GM12891 (cell line): Measurements from ENCODE around the gene EPDR1.

ENCODE experiments used
- PAX5 ChIP-seq: IDR thresholded peaks from 2 replicates; pipeline ENCODE4 v1.6.1; 2011; ENCODE audit warnings: low read length, moderate library complexity, mild to moderate bottlenecking; ENCODE audit not compliant: insufficient read depth, severe bottlenecking
- POLR2A ChIP-seq: IDR thresholded peaks from 2 replicates; pipeline ENCODE4 v1.6.1; 2011; ENCODE audit warnings: low read depth, low read length, control low read depth
- POLR2AphosphoS5 ChIP-seq: IDR thresholded peaks from 2 replicates; pipeline ENCODE4 v1.6.1; 2011; ENCODE audit warnings: low read depth, low read length, control low read depth
- SPI1 ChIP-seq: IDR thresholded peaks from 2 replicates; pipeline ENCODE4 v1.6.1; 2011; ENCODE audit warnings: low read depth, low read length, control low read depth
- TAF1 ChIP-seq: IDR thresholded peaks from 2 replicates; pipeline ENCODE4 v1.6.1; 2011; ENCODE audit warnings: low read depth, low read length, control low read depth

DNA sequence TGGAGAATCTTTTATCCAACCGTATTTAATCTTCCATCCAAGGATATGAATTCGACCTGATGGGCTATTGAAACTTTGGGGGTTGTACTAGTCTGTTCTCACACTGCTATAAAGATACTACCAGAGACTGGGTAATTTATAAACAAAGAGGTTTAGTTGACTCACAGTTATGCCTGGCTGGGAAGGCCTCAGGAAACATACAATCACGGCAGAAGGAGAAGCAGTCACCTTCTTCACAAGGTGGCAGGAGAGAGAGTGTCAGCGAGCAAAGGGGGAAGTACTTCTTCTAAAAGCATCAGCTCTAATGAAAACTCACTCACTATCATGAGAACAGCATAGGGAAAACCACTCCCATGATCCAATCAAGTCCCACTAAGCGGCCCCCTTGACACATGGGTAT lies 43.8 kb downstream of the EPDR1 start:
- no peak for TF ChIP-seq POLR2A
- no peak for TF ChIP-seq TAF1
- no peak for TF ChIP-seq POLR2AphosphoS5
- no peak for TF ChIP-seq SPI1
- TF ChIP-seq PAX5: no peak
